HG03442 (cell line): ENCODE measurements around the gene KIAA1671.
A peak's percentile ranks its signal among the peaks of the same experiment; 100 is the strongest.
"Not testable (repeated sequence)": the region's sequence is repeated elsewhere in the genome, so short reads cannot be mapped to it uniquely, and the experiment has no call there.

Experiments
- ATAC-seq: cut with Tn5 transposase; IDR thresholded peaks from one replicate; pipeline ENCODE4 v1.9.1; 2021; ENCODE audit warnings: mild to moderate bottlenecking, moderate library complexity; ENCODE audit not compliant: unreplicated experiment

Gene KIAA1671

GRCh38 chr22:25212337-25212736 is 259.8 kb downstream of the KIAA1671 start:
- no peak for ATAC-seq

GRCh38 chr22:25213221-25213620 is 260.7 kb downstream of the KIAA1671 start:
- no peak for ATAC-seq

- ATAC-seq = no peak
Observed at GRCh38 chr22:25216230-25216629, 263.7 kb downstream of the KIAA1671 start.

DNA sequence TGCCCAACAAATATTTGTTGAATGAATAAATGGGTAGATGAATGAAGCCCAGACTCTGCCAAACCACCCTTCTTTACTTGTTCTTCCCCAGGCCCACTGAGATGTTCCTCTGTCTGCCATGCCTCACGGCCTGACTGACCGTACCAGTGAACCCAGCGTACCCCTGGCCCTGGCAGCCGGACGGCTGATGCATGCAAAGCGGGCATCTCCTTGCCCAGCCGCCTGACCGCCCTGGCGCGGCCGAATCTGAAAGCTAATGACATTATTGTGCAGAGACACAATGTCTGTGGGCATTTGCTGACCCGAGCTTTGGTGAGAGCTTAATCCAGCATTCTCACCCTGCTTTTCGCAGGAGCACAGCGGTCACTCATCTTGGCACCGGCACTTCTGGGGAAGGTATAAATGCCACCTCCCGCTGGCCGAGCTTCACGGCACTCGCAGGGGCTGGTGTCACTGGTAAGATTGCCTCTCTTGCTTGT is 266.7 kb downstream of the KIAA1671 start, which contains the start of gene CRYBB2:
CRYBB2 (plus strand) TSS at position 429 of the 479 bp plus-strand sequence. CDS start 1,791 bp downstream, outside the sequence.
- ATAC-seq = no peak

- no peak for ATAC-seq
Observed at GRCh38 chr22:25219948-25220442, 267.5 kb downstream of the KIAA1671 start.

- no peak for ATAC-seq
Observed at GRCh38 chr22:25221790-25222189, 269.3 kb downstream of the KIAA1671 start.

- ATAC-seq = no peak
Observed at GRCh38 chr22:25223269-25223850, 270.8 kb downstream of the KIAA1671 start.

GRCh38 chr22:25228822-25229221 is 276.3 kb downstream of the KIAA1671 start:
- no peak for ATAC-seq

DNA sequence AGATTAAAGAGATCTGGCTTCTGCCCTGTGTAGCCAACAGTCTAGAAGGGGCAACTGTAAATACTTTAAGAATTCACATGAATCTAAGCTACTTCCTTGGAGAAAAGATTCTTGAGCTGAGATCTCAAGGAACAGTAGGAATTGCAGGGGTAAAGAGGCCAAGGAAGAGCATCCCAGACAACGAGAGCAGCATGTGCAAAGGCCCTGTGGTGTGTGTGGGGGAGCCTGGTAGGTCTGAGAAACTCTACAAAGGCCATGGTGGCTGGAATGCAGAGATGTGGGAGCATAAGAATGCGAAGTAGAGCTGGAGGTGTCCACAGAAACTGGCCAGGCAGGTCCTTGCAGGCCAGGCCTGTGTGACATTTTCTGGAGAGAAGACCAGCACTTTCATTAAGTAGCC is 278.2 kb downstream of the KIAA1671 start:
- ATAC-seq = not testable (repeated sequence)

DNA sequence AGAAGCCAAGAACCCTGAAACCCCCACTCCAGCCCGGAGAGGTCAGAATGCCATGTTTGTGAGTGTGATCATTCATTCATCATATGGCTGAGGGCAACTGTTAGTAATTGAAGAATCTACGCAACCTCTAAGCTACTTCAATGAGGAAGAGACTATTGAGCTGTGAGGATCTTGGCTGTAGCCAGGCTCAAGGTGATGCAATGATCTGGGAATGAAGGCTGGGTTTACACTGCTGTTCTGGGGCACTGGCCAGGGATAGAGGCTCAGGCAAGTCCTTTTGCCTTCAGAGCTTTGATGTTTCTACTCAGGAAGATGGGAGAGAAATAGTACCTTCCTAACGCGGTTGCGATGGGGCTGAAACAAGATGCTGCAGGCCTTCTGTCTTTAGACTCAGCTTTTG is 279.8 kb downstream of the KIAA1671 start:
- no peak for ATAC-seq

DNA sequence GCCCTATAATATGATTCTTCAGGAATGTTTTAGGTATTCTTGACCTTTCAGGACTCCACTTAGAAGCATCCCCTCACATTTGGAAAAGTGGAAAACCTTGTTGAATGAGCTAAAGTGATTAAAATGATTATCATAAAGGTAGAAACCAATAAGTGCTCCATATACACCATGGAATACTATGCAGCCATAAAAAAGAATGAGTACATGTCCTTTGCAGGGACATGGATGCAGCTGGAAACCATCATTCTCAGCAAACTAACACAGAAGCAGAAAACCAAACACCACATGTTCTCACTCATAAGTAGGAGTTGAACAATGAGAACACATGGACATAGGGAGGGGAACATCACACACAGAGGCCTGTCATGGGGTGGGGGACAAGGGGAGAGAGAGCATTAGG is 281.2 kb downstream of the KIAA1671 start:
- not testable (repeated sequence) for ATAC-seq

GRCh38 chr22:25235547-25236290 is 283.2 kb downstream of the KIAA1671 start:
- ATAC-seq = peak; percentile 54

DNA sequence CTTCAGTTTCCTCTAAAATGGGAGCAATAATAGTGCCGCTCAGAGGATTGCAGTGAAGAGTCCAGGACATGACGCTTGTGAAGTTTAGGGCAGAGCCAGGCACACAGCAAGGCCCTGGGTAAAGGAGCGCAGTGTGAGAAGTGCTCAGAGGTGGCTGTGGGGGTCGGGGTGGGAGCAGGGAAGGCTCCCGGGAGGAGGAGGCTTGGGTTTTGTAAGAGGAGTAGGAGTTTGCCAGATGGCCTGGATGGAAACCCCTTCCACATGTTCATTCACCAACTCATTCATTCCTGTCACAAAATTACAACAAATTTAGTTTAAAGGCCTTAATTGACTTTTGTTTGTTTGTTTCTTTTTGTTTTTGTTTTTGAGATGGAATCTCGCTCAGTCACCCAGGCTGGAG is 283.9 kb downstream of the KIAA1671 start:
- ATAC-seq = no peak

- ATAC-seq = no peak
Observed at GRCh38 chr22:25237503-25237902, 285.0 kb downstream of the KIAA1671 start.

GRCh38 chr22:25238058-25238457 is 285.5 kb downstream of the KIAA1671 start:
- ATAC-seq = not testable (repeated sequence)
